ENCODE data around the gene VSIG4. TPM values are rescaled to one million over a fixed set of nuclear protein-coding genes. Genes with fewer than 3 reads are reported as not detected.
"Not testable (repeated sequence)": the region's sequence is repeated elsewhere in the genome, so short reads cannot be mapped to it uniquely, and the experiment has no call there.

Gene VSIG4, protein sequence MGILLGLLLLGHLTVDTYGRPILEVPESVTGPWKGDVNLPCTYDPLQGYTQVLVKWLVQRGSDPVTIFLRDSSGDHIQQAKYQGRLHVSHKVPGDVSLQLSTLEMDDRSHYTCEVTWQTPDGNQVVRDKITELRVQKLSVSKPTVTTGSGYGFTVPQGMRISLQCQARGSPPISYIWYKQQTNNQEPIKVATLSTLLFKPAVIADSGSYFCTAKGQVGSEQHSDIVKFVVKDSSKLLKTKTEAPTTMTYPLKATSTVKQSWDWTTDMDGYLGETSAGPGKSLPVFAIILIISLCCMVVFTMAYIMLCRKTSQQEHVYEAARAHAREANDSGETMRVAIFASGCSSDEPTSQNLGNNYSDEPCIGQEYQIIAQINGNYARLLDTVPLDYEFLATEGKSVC
- not detected for polyA plus RNA-seq

DNA sequence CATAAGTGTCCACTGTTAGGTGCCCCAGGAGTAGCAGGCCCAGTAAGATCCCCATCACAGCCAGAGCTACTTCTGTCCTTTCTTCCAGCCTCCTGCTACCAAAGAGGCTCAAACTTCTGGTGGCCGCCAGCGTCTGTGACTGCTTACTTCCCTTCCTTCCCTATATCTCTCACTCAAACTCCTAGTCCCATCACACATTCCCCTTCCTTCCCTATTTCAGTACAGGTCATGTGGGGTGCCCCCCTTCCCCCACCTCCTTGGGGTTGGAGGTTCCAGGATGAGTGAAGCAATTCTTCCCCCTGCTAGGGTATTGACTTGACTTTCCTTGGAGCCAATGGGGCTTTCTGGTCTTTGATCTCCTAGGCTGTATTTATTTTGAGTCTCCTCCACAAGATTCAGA lies at the start of gene VSIG4:
Gene VSIG4, minus strand, starts transcription at position 137 of the 400 bp plus-strand sequence. Its CDS starts 82 bp downstream, at position 55.
- Mint-ChIP-seq H3K36me3 (no peaks in the 10 kb centered on the region), H3K27ac (peak within 1 kb of the TSS in 3 of 6 donors; percentile 9 to 26 (median 9)), H3K27me3 (ENCODE audit: low read depth in 3 of 3) (peaks cover 0 to 2% (median 2%) of the 10 kb centered on the region in 3 donors), H3K4me3 (peak within 1 kb of the TSS in 3 of 5 donors; percentile 0 to 44 (median 10)), H3K9me3 (no peaks in the 10 kb centered on the region), H3K4me1 (peaks cover 6 to 17% of the 10 kb centered on the region in 2 donors)
- DNase-seq = no peak

DNA sequence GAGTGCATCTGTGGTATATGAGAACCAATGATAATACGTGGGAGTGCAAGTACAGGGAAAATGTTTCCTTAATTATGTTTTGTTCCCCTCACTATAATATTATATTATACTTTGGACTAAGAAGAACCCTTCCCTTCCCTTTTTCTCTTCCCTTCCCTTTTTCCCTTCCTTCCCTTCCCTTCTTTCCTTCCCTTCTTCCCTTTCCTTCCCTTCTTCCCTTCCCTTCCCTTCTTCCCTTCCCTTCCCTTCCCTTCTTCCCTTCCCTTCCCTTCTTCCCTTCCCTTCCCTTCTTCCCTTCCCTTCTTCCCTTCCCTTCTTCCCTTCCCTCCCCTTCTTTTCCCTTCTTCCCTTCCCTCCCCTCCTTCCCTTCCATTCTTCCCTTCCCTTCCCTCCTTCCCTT lies 36.9 kb upstream of the VSIG4 start:
- Mint-ChIP-seq H3K9me3 (peaks cover 0 to 1% (median 0%) of the 10 kb centered on the region in 6 donors), H3K4me1 (peaks cover 25 to 31% of the 10 kb centered on the region in 2 donors), H3K27ac (no peak overlapping the region), H3K27me3 (ENCODE audit: low read depth in 3 of 3) (peaks cover 0 to 13% (median 9%) of the 10 kb centered on the region in 3 donors), H3K4me3 (no peak overlapping the region), H3K36me3 (peaks cover 0 to 6% (median 0%) of the 10 kb centered on the region in 3 donors)
- no peak for DNase-seq

DNA sequence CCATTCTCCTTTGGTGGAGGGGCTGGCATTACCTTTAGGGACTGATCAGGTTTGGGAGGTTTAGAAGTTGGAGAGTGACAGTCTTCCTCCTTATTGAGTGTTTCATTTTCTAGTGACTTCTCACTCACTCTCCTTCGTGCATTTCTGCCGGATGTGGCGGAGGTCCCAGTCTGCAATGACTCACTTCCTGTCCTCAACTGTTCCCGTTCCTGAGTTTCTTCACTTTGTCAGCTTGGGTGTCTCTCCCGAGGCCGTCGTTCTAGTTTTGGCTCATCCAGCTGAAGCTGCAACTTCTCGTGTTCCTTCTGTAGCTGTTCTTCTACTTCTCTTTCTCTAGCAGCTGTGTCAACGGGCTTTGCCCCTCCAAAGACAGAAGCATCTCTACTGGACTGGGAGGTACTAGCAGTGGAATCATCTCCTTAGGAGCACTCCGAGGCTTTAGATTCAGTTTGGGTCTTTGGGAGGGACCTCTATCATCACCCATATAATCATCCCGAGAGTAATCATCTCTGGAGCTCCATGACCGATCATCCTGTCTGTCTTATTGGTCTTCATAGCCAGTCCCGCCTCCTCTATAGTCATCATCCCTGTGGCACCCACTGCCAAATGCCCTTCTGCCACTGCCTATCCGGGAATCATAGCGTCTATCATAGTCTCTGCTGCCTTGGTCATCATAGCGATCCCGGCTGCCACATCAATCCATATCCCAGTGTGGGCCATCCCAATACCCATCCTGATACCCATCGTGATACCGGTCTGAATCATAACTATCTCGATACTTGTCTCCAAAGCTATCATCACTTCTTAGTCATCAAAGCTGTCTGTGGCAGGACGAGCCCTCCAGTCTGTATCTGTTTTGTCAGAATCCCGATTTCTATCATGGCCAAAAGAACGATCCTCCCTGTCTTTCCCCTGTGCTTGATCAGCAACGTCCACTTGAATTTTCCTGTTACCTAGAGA lies 35.3 kb upstream of the VSIG4 start:
- Mint-ChIP-seq H3K4me1 (peaks cover 25 to 31% of the 10 kb centered on the region in 2 donors), H3K27ac (peak overlapping the region; percentile 83 to 90 (median 86))

DNA sequence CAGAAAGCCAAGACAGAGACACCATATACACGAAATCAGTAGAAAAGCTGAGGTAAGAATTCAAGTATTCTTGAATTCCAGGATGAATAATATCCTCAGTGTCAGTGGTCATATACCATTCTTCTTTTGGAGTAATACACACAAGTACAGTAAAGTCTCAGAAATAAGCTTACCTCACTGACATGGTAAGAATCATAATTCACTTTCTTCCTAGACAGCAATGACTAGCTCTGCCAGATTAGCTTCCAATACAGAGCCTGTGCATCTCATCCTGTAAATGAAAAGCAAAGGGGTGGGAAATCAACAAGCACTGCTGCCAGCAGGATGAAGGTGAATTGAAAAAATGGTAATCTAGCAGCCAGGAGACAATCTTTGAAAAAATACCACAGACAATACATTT lies 31.2 kb upstream of the VSIG4 start:
- no peak for DNase-seq
- Mint-ChIP-seq H3K9me3 (no peaks in the 10 kb centered on the region), H3K4me3 (no peak overlapping the region), H3K27ac (no peak overlapping the region), H3K4me1 (peaks cover 25 to 31% of the 10 kb centered on the region in 2 donors), H3K27me3 (ENCODE audit: low read depth in 3 of 3) (peaks cover 0 to 10% (median 4%) of the 10 kb centered on the region in 3 donors), H3K36me3 (no peaks in the 10 kb centered on the region)

More for the DNA sequence above, 35.3 kb upstream of the VSIG4 start:
- H3K36me3 Mint-ChIP-seq = peaks cover 0 to 6% (median 0%) of the 10 kb centered on the region in 3 donors
- H3K27me3 Mint-ChIP-seq (ENCODE audit: low read depth in 3 of 3) = peaks cover 0 to 12% (median 9%) of the 10 kb centered on the region in 3 donors
- peak overlapping the region; percentile 79 to 86 (median 82) for H3K4me3 Mint-ChIP-seq
- DNase-seq = peak; percentile 31 to 43 (median 41)
- H3K9me3 Mint-ChIP-seq = peaks cover 0 to 1% (median 0%) of the 10 kb centered on the region in 6 donors

DNA sequence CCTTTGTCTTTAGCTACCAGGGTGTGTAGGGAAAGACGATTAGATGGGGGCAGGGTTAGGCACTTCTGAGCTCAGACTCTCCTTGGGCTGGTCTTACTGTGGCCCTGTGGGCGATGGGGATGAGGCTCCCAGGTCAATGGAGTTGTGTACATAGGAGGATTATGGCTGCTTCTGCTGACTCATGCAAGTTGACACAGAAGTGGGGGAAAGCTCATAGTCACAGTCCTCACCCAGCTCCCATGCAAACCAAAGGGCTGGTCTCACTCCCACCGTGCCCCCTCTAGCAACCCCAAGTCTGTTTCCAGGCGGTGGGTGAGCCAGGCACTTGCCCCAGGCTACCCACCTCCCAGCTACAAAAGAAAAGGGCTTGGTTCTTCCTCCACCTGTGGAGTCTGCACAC lies 24.4 kb upstream of the VSIG4 start:
- no peak for DNase-seq
- peaks cover 30 to 44% of the 10 kb centered on the region in 2 donors for H3K4me1 Mint-ChIP-seq
- peaks cover 0 to 14% (median 0%) of the 10 kb centered on the region in 3 donors for H3K27me3 Mint-ChIP-seq (ENCODE audit: low read depth in 3 of 3)
- no peak overlapping the region for H3K4me3 Mint-ChIP-seq
- H3K36me3 Mint-ChIP-seq = peaks cover 0 to 5% (median 0%) of the 10 kb centered on the region in 3 donors
- no peaks in the 10 kb centered on the region for H3K9me3 Mint-ChIP-seq
- H3K27ac Mint-ChIP-seq = no peak overlapping the region

DNA sequence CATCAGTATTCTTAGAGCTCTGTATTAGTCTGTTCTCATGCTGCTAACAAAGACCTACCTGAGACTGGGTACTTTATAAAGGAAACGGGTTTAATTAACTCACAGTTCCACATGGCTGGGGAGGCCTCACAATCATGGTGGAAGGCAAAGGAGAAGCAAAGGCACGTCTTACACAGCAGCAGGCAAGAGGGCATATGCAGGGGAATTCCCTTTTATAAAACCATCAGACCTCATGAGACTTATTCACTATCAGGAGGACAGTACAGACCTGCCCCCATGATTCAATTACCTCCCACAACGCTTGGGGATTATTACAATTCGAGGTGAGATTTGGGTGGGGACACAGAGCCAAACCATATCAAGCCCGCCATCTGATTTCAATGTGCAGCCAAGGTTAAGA lies 17.1 kb upstream of the VSIG4 start:
- H3K4me3 Mint-ChIP-seq; H3K9me3 Mint-ChIP-seq; H3K27ac Mint-ChIP-seq; H3K27me3 Mint-ChIP-seq (ENCODE audit: low read depth in 3 of 3); DNase-seq; H3K36me3 Mint-ChIP-seq: not testable (repeated sequence)
- H3K4me1 Mint-ChIP-seq = peaks cover 20 to 24% of the 10 kb centered on the region in 2 donors

DNA sequence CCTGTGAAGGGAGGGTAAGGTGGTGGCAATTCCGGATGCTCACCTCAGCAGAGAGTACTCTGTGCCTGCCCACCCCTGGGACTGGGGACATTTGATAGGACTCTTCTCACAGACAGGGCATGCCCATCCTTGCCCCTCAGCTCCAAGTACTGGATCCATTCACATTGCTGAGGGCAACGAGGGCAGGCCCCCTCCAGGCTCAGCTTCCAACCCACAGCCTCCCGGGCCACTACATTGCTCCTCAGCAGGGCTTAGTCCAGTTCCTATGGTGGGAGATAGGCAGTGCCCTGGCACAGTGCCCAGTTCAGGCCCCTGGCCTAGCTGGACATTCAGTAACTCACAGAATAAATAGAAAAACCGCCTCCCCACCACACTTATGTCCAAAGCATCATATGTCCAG lies 15.1 kb upstream of the VSIG4 start:
- Mint-ChIP-seq H3K27me3 (ENCODE audit: low read depth in 3 of 3) (no peaks in the 10 kb centered on the region), H3K4me3 (no peak overlapping the region), H3K4me1 (peaks cover 3 to 4% of the 10 kb centered on the region in 2 donors), H3K27ac (no peak overlapping the region), H3K9me3 (no peaks in the 10 kb centered on the region), H3K36me3 (peaks cover 0 to 4% (median 0%) of the 10 kb centered on the region in 3 donors)
- DNase-seq = no peak

DNA sequence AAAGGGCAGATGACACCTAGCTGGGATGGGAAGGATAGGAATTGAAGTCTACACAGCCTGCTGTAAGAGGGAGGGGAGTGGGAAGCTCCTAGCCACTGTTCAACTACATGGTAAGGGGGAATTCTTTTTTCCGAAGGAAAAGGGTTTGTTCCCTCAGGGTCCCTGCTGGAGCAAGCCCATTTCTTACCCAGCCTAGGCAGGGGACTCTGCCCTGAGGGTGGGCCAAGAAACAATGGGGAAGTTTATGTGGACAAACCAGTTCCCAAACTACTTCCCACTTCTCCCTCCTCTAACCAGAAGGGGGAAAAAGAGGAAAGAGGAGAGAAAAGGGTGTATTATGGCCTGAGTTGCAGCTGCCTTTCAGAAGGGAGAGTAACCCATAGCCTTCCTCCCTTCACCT lies 13.5 kb upstream of the VSIG4 start:
- H3K27ac Mint-ChIP-seq = no peak overlapping the region
- H3K9me3 Mint-ChIP-seq = no peaks in the 10 kb centered on the region
- no peak for DNase-seq
- peaks cover 0 to 4% (median 0%) of the 10 kb centered on the region in 3 donors for H3K36me3 Mint-ChIP-seq
- H3K27me3 Mint-ChIP-seq (ENCODE audit: low read depth in 3 of 3) = no peaks in the 10 kb centered on the region
- no peaks in the 10 kb centered on the region for H3K4me1 Mint-ChIP-seq
- no peak overlapping the region for H3K4me3 Mint-ChIP-seq

DNA sequence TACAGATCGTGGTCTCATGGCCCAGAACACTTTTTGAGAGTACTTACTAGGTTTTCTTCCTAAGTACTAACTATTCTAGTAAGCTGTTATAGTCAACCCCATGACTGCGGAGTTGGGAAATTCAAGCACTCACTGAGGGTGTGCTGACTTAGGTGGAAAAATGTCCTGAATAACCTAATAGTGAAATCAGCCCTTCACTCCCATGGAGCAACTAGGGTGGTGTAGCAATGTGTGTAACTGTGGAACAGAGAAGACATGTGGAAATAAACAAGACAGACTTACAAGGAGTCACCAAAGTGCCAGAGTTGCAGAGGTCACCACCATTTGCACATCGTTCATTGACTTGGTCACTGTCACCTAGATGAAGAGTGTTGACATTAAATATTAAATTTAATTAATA lies 12.1 kb upstream of the VSIG4 start:
- Mint-ChIP-seq H3K27me3 (ENCODE audit: low read depth in 3 of 3) (no peaks in the 10 kb centered on the region), H3K9me3 (no peaks in the 10 kb centered on the region), H3K4me1 (peaks cover 0 to 12% of the 10 kb centered on the region in 2 donors), H3K4me3 (no peak overlapping the region), H3K36me3 (peaks cover 0 to 2% (median 0%) of the 10 kb centered on the region in 3 donors), H3K27ac (no peak overlapping the region)
- no peak for DNase-seq

DNA sequence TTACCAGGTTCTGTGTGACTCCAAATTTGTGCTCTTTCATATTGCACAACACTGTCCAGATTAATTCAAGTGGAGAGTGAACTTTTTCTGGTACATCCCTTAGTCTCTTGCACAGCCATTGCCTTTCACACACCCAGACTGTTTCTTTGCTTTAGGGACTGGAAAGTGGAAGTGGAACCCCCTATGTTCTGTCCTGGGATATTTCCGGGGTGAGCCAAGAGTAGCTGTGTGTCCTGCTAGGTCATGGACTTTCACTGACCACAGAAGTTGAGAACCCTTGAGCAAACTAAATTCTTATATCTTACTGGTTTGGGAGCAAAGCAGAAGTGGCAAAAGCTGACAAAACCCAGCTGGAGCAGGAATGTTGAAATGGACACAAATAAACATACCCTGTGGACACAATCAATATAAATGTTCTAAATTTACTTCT lies 10.3 kb upstream of the VSIG4 start:
- Mint-ChIP-seq H3K36me3 (no peaks in the 10 kb centered on the region), H3K27me3 (ENCODE audit: low read depth in 3 of 3) (peaks cover 0 to under 1% (median 0%) of the 10 kb centered on the region in 3 donors), H3K4me1 (peaks cover 0 to 30% of the 10 kb centered on the region in 2 donors), H3K9me3 (peaks cover 0 to 4% (median 0%) of the 10 kb centered on the region in 6 donors), H3K4me3 (no peak overlapping the region), H3K27ac (no peak overlapping the region)
- DNase-seq = no peak

DNA sequence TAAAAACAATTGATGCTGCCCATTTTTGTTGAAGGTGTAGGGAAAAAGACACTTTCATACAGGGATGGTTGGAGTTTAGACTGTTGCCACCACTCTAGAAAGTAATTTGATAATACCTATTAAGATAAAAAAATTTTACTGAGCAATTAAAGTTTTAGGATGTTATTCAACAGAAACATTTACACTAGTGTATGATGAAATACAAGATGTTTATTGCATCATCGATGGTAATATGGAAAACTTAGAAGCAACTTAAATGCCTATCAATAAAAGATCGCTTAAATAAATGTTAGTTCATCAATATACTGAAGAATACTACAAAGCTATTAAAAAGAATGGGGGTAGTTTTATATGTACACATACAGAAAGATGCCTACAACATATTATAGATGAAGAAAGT lies 9.2 kb upstream of the VSIG4 start:
- Mint-ChIP-seq H3K4me1 (peaks cover 0 to 36% of the 10 kb centered on the region in 2 donors), H3K4me3 (no peak overlapping the region), H3K36me3 (no peaks in the 10 kb centered on the region), H3K27ac (no peak overlapping the region), H3K9me3 (peaks cover 0 to 4% (median 0%) of the 10 kb centered on the region in 6 donors), H3K27me3 (ENCODE audit: low read depth in 3 of 3) (peaks cover 0 to 2% (median 0%) of the 10 kb centered on the region in 3 donors)
- no peak for DNase-seq

DNA sequence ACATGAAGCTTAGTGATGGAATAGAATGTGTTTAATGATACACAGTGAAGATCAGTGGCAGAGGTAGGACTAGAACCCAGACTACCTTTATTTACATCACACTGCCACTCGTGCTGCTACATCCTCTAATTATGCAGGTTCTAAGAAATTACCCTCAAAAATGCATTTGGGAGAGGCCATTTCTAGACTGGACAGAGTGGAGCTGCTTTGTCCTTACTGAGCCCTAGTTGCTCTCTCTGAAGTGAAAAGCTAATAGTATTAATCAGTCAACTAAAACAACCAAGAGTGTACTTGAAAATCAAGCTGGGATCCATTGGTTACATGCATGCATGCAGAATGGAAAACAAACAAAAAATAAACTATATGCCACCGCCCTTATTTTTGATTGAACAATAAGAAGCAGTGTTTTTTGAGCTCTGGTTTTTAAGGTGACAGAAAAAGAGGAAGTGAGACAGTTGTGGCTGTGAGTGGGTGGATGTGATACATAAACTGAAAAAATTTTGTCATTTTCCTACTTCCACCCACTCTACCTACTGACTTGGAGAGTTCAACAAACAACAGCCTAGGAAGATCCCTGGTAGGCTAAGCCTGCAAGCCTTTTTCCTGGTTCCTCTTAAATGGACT lies 6.8 kb upstream of the VSIG4 start:
- H3K27ac Mint-ChIP-seq = peak overlapping the region; percentile 82 to 90 (median 88)
- H3K9me3 Mint-ChIP-seq = peaks cover 0 to 4% (median 0%) of the 10 kb centered on the region in 6 donors
- H3K4me3 Mint-ChIP-seq = peak overlapping the region; percentile 14 to 77 (median 70)
- peaks cover 0 to 2% (median 0%) of the 10 kb centered on the region in 3 donors for H3K27me3 Mint-ChIP-seq (ENCODE audit: low read depth in 3 of 3)
- no peaks in the 10 kb centered on the region for H3K36me3 Mint-ChIP-seq
- peaks cover 0 to 36% of the 10 kb centered on the region in 2 donors for H3K4me1 Mint-ChIP-seq
- DNase-seq = peak; percentile 62 to 70 (median 68)

DNA sequence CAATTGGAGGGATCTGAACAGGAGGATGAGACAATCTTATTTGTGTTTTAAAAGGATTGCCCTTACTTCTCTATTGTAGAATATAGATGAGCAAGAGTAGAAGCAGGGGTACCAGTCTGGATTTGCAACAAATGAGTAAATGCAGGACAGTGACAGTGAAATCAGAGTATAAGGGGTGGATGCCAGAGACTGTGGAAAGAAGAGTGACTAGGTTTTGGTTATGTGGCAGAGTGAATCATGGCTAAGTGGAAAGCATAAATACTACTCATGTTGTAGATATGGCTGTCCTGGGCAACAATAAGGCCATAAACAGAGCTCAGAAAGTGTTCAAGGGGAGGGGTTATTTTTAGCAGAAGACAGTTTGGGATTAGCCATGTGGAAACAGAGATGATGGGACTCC lies 6.0 kb upstream of the VSIG4 start:
- Mint-ChIP-seq H3K36me3 (no peaks in the 10 kb centered on the region), H3K4me1 (peaks cover 0 to 43% of the 10 kb centered on the region in 2 donors), H3K9me3 (peaks cover 0 to 4% (median 0%) of the 10 kb centered on the region in 6 donors), H3K27ac (peak overlapping the region; percentile 83 to 90 (median 88)), H3K27me3 (ENCODE audit: low read depth in 3 of 3) (peaks cover 0 to 2% (median 2%) of the 10 kb centered on the region in 3 donors), H3K4me3 (peak overlapping the region; percentile 14 to 77 (median 70))
- no peak for DNase-seq
